Measurements from ENCODE around the gene PTPRK. TPM values are rescaled to one million over a fixed set of nuclear protein-coding genes. Genes with fewer than 3 reads are reported as not detected.

Gene PTPRK
- total RNA-seq, 4 donors from 2014 or later, result 88.0 to 187 (median 136) TPM

DNA sequence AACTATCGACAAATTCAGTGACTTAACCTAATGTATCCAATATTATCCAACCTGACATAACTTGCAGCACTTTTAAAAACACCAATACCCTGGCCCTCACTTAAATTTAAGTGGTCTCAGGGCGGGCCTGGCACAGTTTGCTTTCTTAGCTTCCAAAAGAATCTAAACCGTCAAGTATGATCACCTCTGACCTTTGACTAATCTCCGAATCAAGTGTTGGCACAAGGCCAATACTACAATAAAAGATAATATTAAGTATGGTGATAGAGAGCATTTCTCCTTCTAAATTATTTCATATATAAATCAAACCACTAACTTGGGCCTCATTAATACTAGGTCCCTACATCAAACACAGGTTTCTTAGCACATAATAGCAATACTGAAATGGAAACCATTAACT, 153.0 kb downstream of the PTPRK start:
- in situ Hi-C loops (cut with MboI; ENCODE audit: low pct_ligation_motif_present in 1 of 4, low pct_unique_long_range_greater_than_20kb in 1 of 4, low sequenced_read_pairs in 3 of 4) (no loop called here), intact Hi-C loops (cut with DNase I; ENCODE audit: low total_unique reads) (no loop called here)
- no peak for DNase-seq
- WGBS, 2 donors (ENCODE audit: low coverage in 1 of 2), result 63 to 64% methylated on average over 4 of the region's 4 CpGs
- H3K36me3 ChIP-seq, result no peaks in the 10 kb centered on the region
- no peaks in the 10 kb centered on the region for H3K27me3 ChIP-seq
- TF ChIP-seq POLR2A (IDR thresholded peaks at IDR 0.05) (no peak), POLR2AphosphoS5 (IDR thresholded peaks at IDR 0.05) (no peak), EP300 (IDR thresholded peaks at IDR 0.05; ENCODE audit: low read depth) (no peak)
- TF ChIP-seq, protein P1, sequence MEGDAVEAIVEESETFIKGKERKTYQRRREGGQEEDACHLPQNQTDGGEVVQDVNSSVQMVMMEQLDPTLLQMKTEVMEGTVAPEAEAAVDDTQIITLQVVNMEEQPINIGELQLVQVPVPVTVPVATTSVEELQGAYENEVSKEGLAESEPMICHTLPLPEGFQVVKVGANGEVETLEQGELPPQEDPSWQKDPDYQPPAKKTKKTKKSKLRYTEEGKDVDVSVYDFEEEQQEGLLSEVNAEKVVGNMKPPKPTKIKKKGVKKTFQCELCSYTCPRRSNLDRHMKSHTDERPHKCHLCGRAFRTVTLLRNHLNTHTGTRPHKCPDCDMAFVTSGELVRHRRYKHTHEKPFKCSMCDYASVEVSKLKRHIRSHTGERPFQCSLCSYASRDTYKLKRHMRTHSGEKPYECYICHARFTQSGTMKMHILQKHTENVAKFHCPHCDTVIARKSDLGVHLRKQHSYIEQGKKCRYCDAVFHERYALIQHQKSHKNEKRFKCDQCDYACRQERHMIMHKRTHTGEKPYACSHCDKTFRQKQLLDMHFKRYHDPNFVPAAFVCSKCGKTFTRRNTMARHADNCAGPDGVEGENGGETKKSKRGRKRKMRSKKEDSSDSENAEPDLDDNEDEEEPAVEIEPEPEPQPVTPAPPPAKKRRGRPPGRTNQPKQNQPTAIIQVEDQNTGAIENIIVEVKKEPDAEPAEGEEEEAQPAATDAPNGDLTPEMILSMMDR (IDR thresholded peaks at IDR 0.05), result no peak
- H3K9me3 ChIP-seq, result no peaks in the 10 kb centered on the region
- H3K4me1 ChIP-seq, result peaks cover 5 to 79% (median 30%) of the 10 kb centered on the region in 4 donors
- H3K27ac ChIP-seq, result peak overlapping the region; percentile 1 to 69 (median 6)
- no peak overlapping the region for H3K4me3 ChIP-seq

DNA sequence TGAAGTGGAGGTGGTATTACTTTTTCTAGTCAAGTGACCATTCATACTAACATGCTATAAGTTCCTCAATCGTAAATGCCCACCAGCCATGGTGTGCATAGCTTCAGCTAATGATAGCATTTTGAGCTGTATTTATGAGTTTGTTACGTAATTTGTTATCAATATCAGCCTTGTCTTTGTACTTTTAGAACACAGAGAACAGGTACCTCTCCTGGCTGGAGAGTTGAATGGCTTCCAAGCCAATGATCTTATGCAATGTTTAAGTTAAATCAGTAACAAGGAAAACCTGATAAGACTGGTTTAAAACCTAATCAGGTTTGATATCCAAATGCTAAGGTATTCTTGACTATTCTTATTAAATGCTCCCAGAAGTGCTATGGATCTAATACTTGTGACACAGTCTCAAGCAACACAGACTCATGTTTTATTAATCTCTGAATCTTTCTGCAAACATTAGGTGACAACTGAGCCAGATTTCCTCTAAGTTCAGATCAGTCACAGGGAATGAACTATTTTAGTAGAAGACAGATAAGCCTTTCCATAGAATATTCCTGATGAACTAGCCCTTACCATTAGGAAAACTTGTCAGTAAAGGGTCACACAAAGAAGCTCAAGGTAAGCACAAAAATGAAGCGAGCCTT, 154.8 kb downstream of the PTPRK start:
- intact Hi-C loops (cut with DNase I; ENCODE audit: low total_unique reads), result no loop called here
- DNase-seq, result peak; percentile 25
- peak in 1 of 3 donors; percentile 34 for TF ChIP-seq POLR2AphosphoS5 (IDR thresholded peaks at IDR 0.05)
- TF ChIP-seq, protein P1 (IDR thresholded peaks at IDR 0.05), result no peak
- Histone ChIP-seq H3K27me3 (no peaks in the 10 kb centered on the region), H3K27ac (peak overlapping the region; percentile 43 to 62 (median 56)), H3K9me3 (no peaks in the 10 kb centered on the region), H3K36me3 (no peaks in the 10 kb centered on the region), H3K4me1 (peaks cover 5 to 83% (median 30%) of the 10 kb centered on the region in 4 donors), H3K4me3 (no peak overlapping the region)
- 26 to 53% methylated on average over 3 of the region's 3 CpGs for WGBS, 2 donors (ENCODE audit: low coverage in 1 of 2)
- in situ Hi-C loops (cut with MboI; ENCODE audit: low pct_ligation_motif_present in 1 of 4, low pct_unique_long_range_greater_than_20kb in 1 of 4, low sequenced_read_pairs in 3 of 4), result no loop called here

DNA sequence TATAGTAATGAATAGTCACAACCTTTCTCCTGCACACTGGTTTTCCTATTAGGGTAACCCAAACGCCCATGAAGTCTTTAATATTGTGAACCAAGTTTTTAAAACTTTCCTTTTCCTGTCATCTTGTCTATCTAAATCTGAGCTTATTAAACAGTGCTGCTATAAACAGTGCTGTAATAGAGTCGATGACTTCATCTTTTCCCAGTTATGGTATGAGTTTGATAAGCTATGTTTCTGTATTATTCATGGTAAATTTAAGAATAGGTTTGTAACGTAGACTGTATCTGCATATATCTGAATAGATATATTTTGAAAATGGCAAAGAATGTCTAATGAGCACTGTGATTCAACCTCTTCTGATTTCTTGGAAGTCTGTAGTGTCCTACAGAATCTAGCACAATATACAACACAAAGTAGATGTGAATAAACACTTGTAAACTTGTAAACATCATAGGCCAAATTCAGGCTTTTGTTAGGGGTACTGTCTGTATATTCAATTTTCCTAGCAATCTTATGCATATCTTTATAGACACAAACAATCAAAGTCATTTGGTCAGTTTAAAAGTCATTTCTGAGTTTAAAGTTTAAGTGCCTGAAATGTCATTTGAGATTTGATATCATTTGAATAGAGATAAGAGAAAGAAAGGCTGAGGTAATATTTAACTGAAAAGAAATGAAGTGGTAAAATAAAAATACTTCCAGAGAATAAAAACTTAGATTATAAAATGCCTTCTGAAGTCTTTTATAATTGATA, 155.5 kb downstream of the PTPRK start:
- H3K27me3 ChIP-seq, result no peaks in the 10 kb centered on the region
- peaks cover under 1 to 76% (median 27%) of the 10 kb centered on the region in 4 donors for H3K4me1 ChIP-seq
- no peak overlapping the region for H3K4me3 ChIP-seq
- peak overlapping the region; percentile 18 to 62 (median 56) for H3K27ac ChIP-seq
- intact Hi-C loops (cut with DNase I; ENCODE audit: low total_unique reads) (no loop called here), in situ Hi-C loops (cut with MboI; ENCODE audit: low pct_ligation_motif_present in 1 of 4, low pct_unique_long_range_greater_than_20kb in 1 of 4, low sequenced_read_pairs in 3 of 4) (no loop called here)
- no peak for DNase-seq
- TF ChIP-seq, protein P1 (IDR thresholded peaks at IDR 0.05), result no peak
- TF ChIP-seq EP300 (IDR thresholded peaks at IDR 0.05; ENCODE audit: low read depth) (no peak), POLR2A (IDR thresholded peaks at IDR 0.05) (no peak), POLR2AphosphoS5 (IDR thresholded peaks at IDR 0.05) (no peak)
- H3K9me3 ChIP-seq, result no peaks in the 10 kb centered on the region
- H3K36me3 ChIP-seq, result no peaks in the 10 kb centered on the region
- 38 to 39% methylated on average over 3 of the region's 3 CpGs for WGBS, 2 donors (ENCODE audit: low coverage in 1 of 2)

DNA sequence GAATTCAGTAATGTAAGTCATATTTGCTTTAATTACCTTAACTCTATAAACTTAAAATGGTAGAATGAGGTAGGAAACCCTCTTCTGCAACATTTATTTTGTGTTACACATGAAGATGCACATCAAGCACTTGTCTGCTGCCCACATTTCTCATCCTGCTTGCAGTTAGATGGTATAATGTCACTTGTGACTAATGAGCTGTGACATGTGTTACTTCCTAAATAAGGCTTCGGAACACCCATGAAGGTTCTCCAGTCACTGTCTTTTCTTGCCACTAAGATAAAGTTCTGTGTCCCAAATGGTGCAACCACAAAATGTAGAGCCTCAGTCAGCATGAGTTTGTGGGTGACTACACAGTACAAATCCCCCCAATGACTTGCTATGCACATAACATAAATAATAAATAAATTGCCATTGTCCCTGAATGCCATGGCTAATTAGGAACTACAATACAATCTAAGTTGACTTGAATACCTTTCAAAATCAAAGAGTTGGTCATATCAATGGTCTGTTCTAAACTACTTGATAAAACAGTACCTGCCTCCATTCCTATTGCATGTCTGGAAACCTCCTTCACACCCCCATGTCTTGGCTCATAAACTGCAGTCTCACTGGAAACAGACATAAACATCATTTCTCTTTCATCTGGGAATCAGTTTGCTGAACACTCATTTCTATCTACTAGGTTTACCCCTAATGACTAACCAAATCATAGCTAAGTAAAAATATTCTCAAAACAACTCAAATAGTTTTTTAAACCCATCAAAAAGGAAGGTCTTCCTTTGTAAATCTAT, 157.2 kb downstream of the PTPRK start:
- intact Hi-C loops (cut with DNase I; ENCODE audit: low total_unique reads) (no loop called here), in situ Hi-C loops (cut with MboI; ENCODE audit: low pct_ligation_motif_present in 1 of 4, low pct_unique_long_range_greater_than_20kb in 1 of 4, low sequenced_read_pairs in 3 of 4) (no loop called here)
- H3K27me3 ChIP-seq, result no peaks in the 10 kb centered on the region
- 85 to 100% methylated on average over 1 of the region's 1 CpG for WGBS, 2 donors (ENCODE audit: low coverage in 1 of 2)
- H3K9me3 ChIP-seq, result no peaks in the 10 kb centered on the region
- H3K4me3 ChIP-seq, result no peak overlapping the region
- no peaks in the 10 kb centered on the region for H3K36me3 ChIP-seq
- H3K27ac ChIP-seq, result no peak overlapping the region
- no peak for DNase-seq
- peaks cover 0 to 68% (median 18%) of the 10 kb centered on the region in 4 donors for H3K4me1 ChIP-seq
- TF ChIP-seq EP300 (IDR thresholded peaks at IDR 0.05; ENCODE audit: low read depth) (no peak), POLR2AphosphoS5 (IDR thresholded peaks at IDR 0.05) (no peak), POLR2A (IDR thresholded peaks at IDR 0.05) (no peak)
- TF ChIP-seq, protein P1 (IDR thresholded peaks at IDR 0.05), result no peak

Data from transverse colon (tissue), 4 donors.